IPS-NIHi7 (cell line): ENCODE data around the gene SPECC1.
"Not testable (repeated sequence)": the region's sequence is repeated elsewhere in the genome, so short reads cannot be mapped to it uniquely, and the experiment has no call there.

Experiments
- DNase-seq: peaks from one replicate; pipeline ENCODE4 v3.0.0; 2012; ENCODE audit warnings: mixed read lengths; ENCODE audit errors: extremely low spot score

The SPECC1 gene

GRCh38 chr17:20313306-20313705 is 304.1 kb downstream of the SPECC1 start:
- no peak for DNase-seq

- no peak for DNase-seq
These were observed 304.7 kb downstream of the SPECC1 start for GRCh38 chr17:20313891-20314290.

GRCh38 chr17:20314834-20315233 is 305.7 kb downstream of the SPECC1 start:
- no peak for DNase-seq

- DNase-seq, result no peak
These were observed 306.2 kb downstream of the SPECC1 start for GRCh38 chr17:20315311-20315710.

GRCh38 chr17:20315821-20316220 is 306.7 kb downstream of the SPECC1 start:
- no peak for DNase-seq

GRCh38 chr17:20320535-20321229 is 311.5 kb downstream of the SPECC1 start:
- peak; percentile 32 for DNase-seq

GRCh38 chr17:20321357-20321756 is 312.2 kb downstream of the SPECC1 start:
- not testable (repeated sequence) for DNase-seq

- DNase-seq, result not testable (repeated sequence)
These were observed 318.6 kb downstream of the SPECC1 start for GRCh38 chr17:20327739-20328138.

- DNase-seq, result not testable (repeated sequence)
These were observed 342.2 kb downstream of the SPECC1 start for GRCh38 chr17:20351405-20351804.

GRCh38 chr17:20352567-20352966 is 343.4 kb downstream of the SPECC1 start:
- DNase-seq, result not testable (repeated sequence)

- not testable (repeated sequence) for DNase-seq
These were observed 354.7 kb downstream of the SPECC1 start for GRCh38 chr17:20363846-20364245.
